OCI-LY1 (cell line): Measurements from ENCODE around the gene CTU1.

Experiments
- H2AFZ ChIP-seq: fragments of 200-600 bp; sonication (generic), shearing (Covaris generic); 2 replicates; pipeline ENCODE4 v1.6.0; 2014; ENCODE audit warnings: antibody characterized with exemption, mild to moderate bottlenecking, low read length
- H3F3A ChIP-seq: fragments of 200-600 bp; sonication (generic), shearing (Covaris generic); 2 replicates; pipeline ENCODE4 v1.6.0; 2014; ENCODE audit warnings: mild to moderate bottlenecking, antibody characterized with exemption, low read length, moderate library complexity; ENCODE audit not compliant: insufficient read depth
- H3K27ac ChIP-seq: fragments of 200-600 bp; sonication (generic); 2 replicates; pipeline ENCODE4 v1.5.1; 2014; ENCODE audit warnings: low read length, mixed run types, mild to moderate bottlenecking, low read depth; ENCODE audit not compliant: poor library complexity, severe bottlenecking
- H3K27me3 ChIP-seq: fragments of 200-600 bp; sonication (generic); 2 replicates; pipeline ENCODE4 v1.6.0; 2014; ENCODE audit warnings: antibody characterized with exemption, mild to moderate bottlenecking, low read length, moderate library complexity; ENCODE audit not compliant: insufficient read depth
- H3K36me3 ChIP-seq: fragments of 200-600 bp; sonication (generic); 2 replicates; pipeline ENCODE4 v1.6.1; 2014; ENCODE audit warnings: mild to moderate bottlenecking, antibody characterized with exemption, low read length, moderate library complexity, mixed read lengths; ENCODE audit not compliant: insufficient read depth
- H3K4me1 ChIP-seq: fragments of 200-600 bp; sonication (generic); 2 replicates; pipeline ENCODE4 v1.5.1; 2014; ENCODE audit warnings: mild to moderate bottlenecking, low read length, moderate library complexity; ENCODE audit not compliant: insufficient read depth, severe bottlenecking
- H3K4me2 ChIP-seq: fragments of 200-600 bp; sonication (generic), shearing (Covaris generic); 2 replicates; pipeline ENCODE4 v1.6.1; 2014; ENCODE audit warnings: low read length
- H3K4me3 ChIP-seq: fragments of 200-600 bp; sonication (generic); 2 replicates; pipeline ENCODE4 v1.5.1; 2014; ENCODE audit warnings: low read length, low read depth, mild to moderate bottlenecking, mixed read lengths; ENCODE audit not compliant: poor library complexity, severe bottlenecking
- H3K79me2 ChIP-seq: fragments of 200-600 bp; shearing (Covaris generic); 2 replicates; pipeline ENCODE4 v1.6.1; 2016; ENCODE audit warnings: mixed run types, low read length, mixed read lengths; ENCODE audit not compliant: insufficient read depth
- H3K9ac ChIP-seq: fragments of 200-600 bp; sonication (generic), shearing (Covaris generic); 2 replicates; pipeline ENCODE4 v1.6.1; 2014; ENCODE audit warnings: mild to moderate bottlenecking, low read length, mixed read lengths
- H3K9me2 ChIP-seq: fragments of 200-600 bp; sonication (generic), shearing (Covaris generic); 2 replicates; pipeline ENCODE4 v1.6.1; 2014; ENCODE audit warnings: low read depth, mild to moderate bottlenecking, low read length, mixed read lengths
- H3K9me3 ChIP-seq: fragments of 200-600 bp; shearing (Covaris generic); 2 replicates; pipeline ENCODE4 v1.6.1; 2014; ENCODE audit warnings: low read length, mixed read lengths
- H4K20me1 ChIP-seq: fragments of 200-600 bp; sonication (generic), shearing (Covaris generic); 2 replicates; pipeline ENCODE4 v1.6.0; 2016; ENCODE audit warnings: mild to moderate bottlenecking, low read length; ENCODE audit not compliant: insufficient read depth
- CTCF ChIP-seq: fragments of 200-600 bp; sonication (generic), shearing (Covaris generic); IDR thresholded peaks from 2 replicates; pipeline ENCODE4 v1.5.1; 2017; ENCODE audit warnings: mild to moderate bottlenecking, antibody characterized with exemption, low read length, moderate library complexity, mixed read lengths
- EZH2 ChIP-seq: fragments of 200-600 bp; sonication (generic), shearing (Covaris generic); IDR thresholded peaks from 2 replicates; pipeline ENCODE4 v1.8.0; 2017; ENCODE audit warnings: borderline replicate concordance, mixed run types, mild to moderate bottlenecking, antibody characterized with exemption, low read length, moderate library complexity, mixed read lengths

The CTU1 gene

GRCh38 chr19:51055866-51056265, 52.3 kb downstream of the CTU1 start:
- Histone ChIP-seq H3K9ac (no peak overlapping the region), H3K9me3 (no peaks in the 10 kb centered on the region), H3K4me2 (no peak overlapping the region), H3F3A (no peaks in the 10 kb centered on the region), H4K20me1 (no peaks in the 10 kb centered on the region), H3K27me3 (no peaks in the 10 kb centered on the region; the same call in 1 of the 2 replicates), H3K4me3 (no peak overlapping the region), H3K79me2 (no peaks in the 10 kb centered on the region), H3K9me2 (no peaks in the 10 kb centered on the region), H3K4me1 (no peaks in the 10 kb centered on the region), H3K27ac (no peak overlapping the region), H2AFZ (no peak overlapping the region), H3K36me3 (no peaks in the 10 kb centered on the region)
- TF ChIP-seq EZH2, result no peak
- no peak for TF ChIP-seq CTCF
